ENCODE measurements around the gene NEK9. TPM values are rescaled to one million over a fixed set of nuclear protein-coding genes. Genes with fewer than 3 reads are reported as not detected.

Gene NEK9
- total RNA-seq, result 116 to 133 TPM (median 121 TPM) in 3 replicates

DNA sequence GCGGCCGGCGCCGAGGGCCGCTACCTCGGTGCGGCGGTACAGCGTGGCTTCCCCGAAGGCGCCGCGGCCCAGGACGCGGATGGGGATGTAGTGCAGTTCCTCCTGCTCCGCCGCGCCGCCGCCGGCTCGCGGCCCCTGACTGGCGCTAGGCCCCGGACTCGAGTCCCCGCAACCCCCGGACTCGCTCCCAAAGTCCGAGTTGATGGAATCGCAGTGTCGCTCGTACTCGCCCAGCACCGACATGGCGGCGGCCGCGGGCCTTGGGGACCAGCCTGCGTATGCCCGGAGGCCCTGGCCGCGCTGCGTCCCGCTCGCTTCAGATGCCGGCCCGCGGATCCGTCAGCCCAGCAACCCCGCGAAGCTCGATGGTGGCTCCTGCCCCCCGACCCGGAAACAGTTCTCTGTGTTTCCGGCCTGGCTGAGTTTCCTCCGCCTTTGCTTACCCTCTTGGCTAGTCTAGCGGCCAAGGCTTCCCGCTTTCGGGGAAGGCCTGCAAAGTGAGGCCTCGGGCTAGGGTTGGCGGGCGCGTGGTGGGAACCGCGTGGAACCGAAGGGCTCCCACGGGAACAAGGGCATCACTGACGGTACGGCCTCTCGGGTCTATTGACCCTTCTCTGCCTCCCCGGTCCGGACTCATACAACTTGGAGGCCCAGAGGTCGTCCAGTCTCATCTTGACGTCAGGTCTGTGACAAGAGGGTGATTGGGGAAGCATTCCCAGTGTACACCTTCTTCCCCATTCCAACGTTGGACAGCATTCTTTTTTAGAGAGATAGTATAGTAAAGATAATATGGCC, at the start of gene NEK9:
Gene NEK9 (minus strand): TSS at position 370 of the 795 bp plus-strand sequence. CDS start 127 bp downstream, at position 243.
- DNase-seq (ENCODE audit: low spot score in 2 of 2, unreplicated experiment in 2 of 2), result peak; percentile 67 to 83
- TF ChIP-seq, protein P1, sequence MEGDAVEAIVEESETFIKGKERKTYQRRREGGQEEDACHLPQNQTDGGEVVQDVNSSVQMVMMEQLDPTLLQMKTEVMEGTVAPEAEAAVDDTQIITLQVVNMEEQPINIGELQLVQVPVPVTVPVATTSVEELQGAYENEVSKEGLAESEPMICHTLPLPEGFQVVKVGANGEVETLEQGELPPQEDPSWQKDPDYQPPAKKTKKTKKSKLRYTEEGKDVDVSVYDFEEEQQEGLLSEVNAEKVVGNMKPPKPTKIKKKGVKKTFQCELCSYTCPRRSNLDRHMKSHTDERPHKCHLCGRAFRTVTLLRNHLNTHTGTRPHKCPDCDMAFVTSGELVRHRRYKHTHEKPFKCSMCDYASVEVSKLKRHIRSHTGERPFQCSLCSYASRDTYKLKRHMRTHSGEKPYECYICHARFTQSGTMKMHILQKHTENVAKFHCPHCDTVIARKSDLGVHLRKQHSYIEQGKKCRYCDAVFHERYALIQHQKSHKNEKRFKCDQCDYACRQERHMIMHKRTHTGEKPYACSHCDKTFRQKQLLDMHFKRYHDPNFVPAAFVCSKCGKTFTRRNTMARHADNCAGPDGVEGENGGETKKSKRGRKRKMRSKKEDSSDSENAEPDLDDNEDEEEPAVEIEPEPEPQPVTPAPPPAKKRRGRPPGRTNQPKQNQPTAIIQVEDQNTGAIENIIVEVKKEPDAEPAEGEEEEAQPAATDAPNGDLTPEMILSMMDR (IDR thresholded peaks at IDR 0.05; ENCODE audit: unreplicated experiment), result no peak
- H3K9me3 Mint-ChIP-seq, result no peaks in the 10 kb centered on the region
- H3K4me1 Mint-ChIP-seq, result peaks cover 31% of the 10 kb centered on the region
- peak within 1 kb of the TSS; percentile 89 for H3K4me3 Mint-ChIP-seq
- no peaks in the 10 kb centered on the region for H3K27me3 Mint-ChIP-seq (ENCODE audit: low read depth)
- H3K27ac Mint-ChIP-seq, result peak within 1 kb of the TSS; percentile 98
- H3K36me3 Mint-ChIP-seq, result no peaks in the 10 kb centered on the region

DNA sequence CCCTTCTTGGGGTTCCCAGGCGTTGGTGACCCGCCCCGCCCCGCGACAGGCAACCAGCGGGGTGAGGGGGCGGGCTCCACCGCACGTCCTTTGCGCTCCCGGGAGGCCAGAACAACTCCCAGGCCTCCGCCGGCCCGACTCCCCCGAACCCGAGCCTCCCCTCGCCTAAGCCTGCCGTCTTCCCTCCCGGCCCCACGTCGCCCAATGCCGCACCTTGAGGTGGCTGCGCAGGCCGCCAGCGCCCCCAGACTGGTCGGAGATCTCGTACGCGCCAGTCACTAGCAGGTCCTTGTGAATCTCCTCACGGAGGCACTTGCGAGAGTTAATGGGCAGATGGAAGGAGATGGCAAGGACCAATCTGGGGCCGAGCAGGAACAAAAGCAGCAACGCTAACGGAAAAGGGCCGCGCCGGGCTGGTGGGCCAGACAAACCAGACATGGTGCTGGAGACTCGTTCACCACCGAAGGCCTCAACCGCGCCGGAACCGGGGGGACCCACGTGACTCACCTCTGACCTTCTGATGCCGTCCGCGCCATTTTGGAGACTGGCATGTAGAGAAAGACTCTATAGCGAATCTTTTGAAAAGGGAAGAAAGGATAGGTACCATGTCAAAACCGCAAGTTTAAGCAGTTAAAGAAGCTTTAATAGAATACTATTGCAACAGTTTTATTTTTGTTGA, 49.4 kb upstream of the NEK9 start, which contains the start of gene TMED10:
Gene TMED10 (minus strand): TSS at position 471 of the 679 bp plus-strand sequence. CDS start 33 bp downstream, at position 438.
- Mint-ChIP-seq H3K27me3 (ENCODE audit: low read depth) (no peaks in the 10 kb centered on the region), H3K4me1 (peaks cover 21% of the 10 kb centered on the region), H3K27ac (peak within 1 kb of the TSS; percentile 100), H3K9me3 (no peaks in the 10 kb centered on the region), H3K4me3 (peak within 1 kb of the TSS; percentile 98), H3K36me3 (no peaks in the 10 kb centered on the region)
- TF ChIP-seq, protein P1 (IDR thresholded peaks at IDR 0.05; ENCODE audit: unreplicated experiment), result no peak
- peak; percentile 73 to 91 for DNase-seq (ENCODE audit: low spot score in 2 of 2, unreplicated experiment in 2 of 2)

DNA sequence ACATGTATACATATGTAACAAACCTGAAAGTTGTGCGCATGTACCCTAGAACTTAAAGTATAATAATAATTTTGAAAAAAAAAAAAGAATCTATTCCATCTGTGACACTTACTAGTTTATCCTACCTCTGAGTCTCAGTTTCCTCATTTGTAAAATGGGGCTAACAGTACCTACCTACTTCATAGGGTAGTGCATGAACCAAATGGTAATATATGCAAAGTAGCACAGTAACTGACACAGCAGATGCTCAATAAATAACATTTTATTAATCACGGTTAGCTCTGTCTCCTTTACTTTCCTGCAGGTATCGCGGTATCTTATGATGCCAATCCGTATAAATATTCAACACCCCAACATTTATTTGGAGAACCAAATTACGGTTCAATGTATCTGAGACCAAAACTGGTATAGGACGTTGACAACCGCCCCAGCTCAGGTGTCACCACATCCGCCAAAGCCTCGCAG, 48.9 kb upstream of the NEK9 start:
- no peaks in the 10 kb centered on the region for H3K27me3 Mint-ChIP-seq (ENCODE audit: low read depth)
- H3K9me3 Mint-ChIP-seq, result no peaks in the 10 kb centered on the region
- no peaks in the 10 kb centered on the region for H3K36me3 Mint-ChIP-seq
- peak overlapping the region; percentile 98 for H3K4me3 Mint-ChIP-seq
- TF ChIP-seq, protein P1 (IDR thresholded peaks at IDR 0.05; ENCODE audit: unreplicated experiment), result no peak
- H3K4me1 Mint-ChIP-seq, result peaks cover 21% of the 10 kb centered on the region
- H3K27ac Mint-ChIP-seq, result peak overlapping the region; percentile 100
- no peak for DNase-seq (ENCODE audit: low spot score in 2 of 2, unreplicated experiment in 2 of 2)

DNA sequence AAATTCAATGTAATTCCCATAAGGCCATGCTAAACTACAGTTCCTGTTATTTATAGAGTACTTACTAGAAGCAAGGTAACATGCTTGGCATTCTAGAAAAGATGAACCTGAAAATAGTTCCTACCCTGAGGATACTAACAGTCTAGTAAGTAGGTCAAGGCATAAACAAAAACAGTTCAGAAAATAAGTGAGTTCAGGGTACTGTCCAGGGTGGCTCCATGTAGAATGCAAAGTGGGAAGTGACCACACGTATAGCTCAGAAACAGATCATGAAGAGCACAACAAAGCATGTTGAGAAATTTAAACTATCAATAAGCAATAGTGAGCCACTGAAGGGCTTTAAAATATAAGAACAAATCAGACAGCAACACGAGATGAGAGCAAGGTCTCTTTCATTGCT, 47.2 kb upstream of the NEK9 start:
- H3K27me3 Mint-ChIP-seq (ENCODE audit: low read depth), result no peaks in the 10 kb centered on the region
- no peak for DNase-seq (ENCODE audit: low spot score in 2 of 2, unreplicated experiment in 2 of 2)
- peak overlapping the region; percentile 98 for H3K4me3 Mint-ChIP-seq
- H3K36me3 Mint-ChIP-seq, result no peaks in the 10 kb centered on the region
- TF ChIP-seq, protein P1 (IDR thresholded peaks at IDR 0.05; ENCODE audit: unreplicated experiment), result no peak
- no peaks in the 10 kb centered on the region for H3K9me3 Mint-ChIP-seq
- peaks cover 21% of the 10 kb centered on the region for H3K4me1 Mint-ChIP-seq
- peak overlapping the region; percentile 37 for H3K27ac Mint-ChIP-seq

DNA sequence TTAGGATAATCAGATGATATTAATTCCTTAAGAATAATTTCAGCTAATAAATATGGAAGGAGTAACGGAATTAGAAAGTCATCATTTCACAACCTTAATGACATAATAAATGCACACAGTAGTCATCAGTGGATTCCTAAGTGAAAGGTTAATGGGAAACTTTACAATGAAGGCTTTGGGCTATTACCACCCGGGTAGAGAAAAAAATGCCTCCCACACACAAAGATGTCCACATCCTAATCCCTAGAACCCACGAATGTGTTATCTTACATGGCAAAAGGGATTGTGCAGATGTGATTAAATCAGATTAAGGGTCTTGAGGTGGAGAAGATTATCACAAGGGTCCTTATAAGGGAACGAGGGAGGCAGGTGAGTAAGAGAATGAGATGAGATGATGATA, 43.9 kb upstream of the NEK9 start:
- H3K4me1 Mint-ChIP-seq, result peaks cover 33% of the 10 kb centered on the region
- DNase-seq (ENCODE audit: low spot score in 2 of 2, unreplicated experiment in 2 of 2), result no peak
- TF ChIP-seq, protein P1 (IDR thresholded peaks at IDR 0.05; ENCODE audit: unreplicated experiment), result no peak
- H3K9me3 Mint-ChIP-seq, result no peaks in the 10 kb centered on the region
- no peaks in the 10 kb centered on the region for H3K27me3 Mint-ChIP-seq (ENCODE audit: low read depth)
- no peak overlapping the region for H3K4me3 Mint-ChIP-seq
- H3K27ac Mint-ChIP-seq, result no peak overlapping the region
- H3K36me3 Mint-ChIP-seq, result no peaks in the 10 kb centered on the region

All from mesothelial cell of epicardium (in vitro differentiated cells).